DOHH2 (cell line): ENCODE data around the gene ARID1A.

Experiments
- CTCF ChIP-seq: fragments of 200-600 bp; sonication (generic); IDR thresholded peaks from one replicate; pipeline ENCODE4 v1.5.1; 2014; ENCODE audit warnings: antibody characterized with exemption, mild to moderate bottlenecking, low read depth, low read length; ENCODE audit not compliant: poor library complexity, severe bottlenecking
- EZH2phosphoT487 ChIP-seq: fragments of 200-600 bp; sonication (generic); IDR thresholded peaks from 2 replicates; pipeline ENCODE4 v1.6.1; 2017; ENCODE audit warnings: borderline replicate concordance, mild to moderate bottlenecking, antibody characterized with exemption, low read length, moderate library complexity, mixed read lengths

GRCh38 chr1:26724118-26724517 is 28.3 kb downstream of the ARID1A start:
- TF ChIP-seq CTCF (no peak), EZH2phosphoT487 (no peak)
